ENCODE results near the gene AOPEP.

GRCh38 chr9:94746541-94747370, 20.3 kb downstream of the AOPEP start:
- TF ChIP-seq CTCF (IDR thresholded peaks at IDR 0.05) (no peak), POLR2A (IDR thresholded peaks at IDR 0.05) (no peak)

Data from testis (tissue), 2 donors.